Naive thymus-derived CD8-positive, alpha-beta T cell (primary cell): ENCODE measurements around the gene ASB3. TPM values are rescaled to one million over a fixed set of nuclear protein-coding genes. Genes with fewer than 3 reads are reported as not detected.
"Not testable (repeated sequence)": the region's sequence is repeated elsewhere in the genome, so short reads cannot be mapped to it uniquely, and the experiment has no call there.

Experiments
- ATAC-seq, 2 donors: fragments of 150-1000 bp; cut with Tn5 transposase in 1 of 2; sonication (Bioruptor Pico), chemical (Tn5 transposase) in 1 of 2; 1 replicate in 1 of 2; 2 replicates in 1 of 2; pipeline ENCODE4 v1.10.0; 2021; ENCODE audit warnings: mild to moderate bottlenecking in 2 of 2, moderate library complexity in 2 of 2
- POLR2A ChIA-PET: fragments of 350-600 bp; sonication (Branson Sonifier 250); formaldehyde crosslinking; loops from one replicate; lab custom pipeline; 2021; ENCODE audit warnings: antibody characterized with exemption; lab: Charles Lee
- DNase-seq, 10 donors: peaks; one replicate each; pipeline versions ENCODE4 v3.0.0 to v3.0.0-alpha.2; 2020 to 2022
- H3K27ac Mint-ChIP-seq, 10 donors: one replicate each; pipeline ENCODE4 v1.8.0; 2020 to 2022; ENCODE audit warnings: mild to moderate bottlenecking in 10 of 10, mixed read lengths in 10 of 10, moderate library complexity in 4 of 10, inconsistent platforms in 1 of 10
- H3K27me3 Mint-ChIP-seq, 5 donors: one replicate each; pipeline ENCODE4 v1.8.0; 2021 to 2022; ENCODE audit warnings: mixed read lengths in 5 of 5
- H3K36me3 Mint-ChIP-seq, 3 donors: one replicate each; pipeline ENCODE4 v1.8.0; 2020 to 2022; ENCODE audit warnings: mixed read lengths in 3 of 3, mild to moderate bottlenecking in 2 of 3, inconsistent platforms in 1 of 3
- H3K4me1 Mint-ChIP-seq, 4 donors: one replicate each; pipeline ENCODE4 v1.8.0; 2021 to 2022; ENCODE audit warnings: mixed read lengths in 4 of 4
- H3K4me3 Mint-ChIP-seq, 10 donors: one replicate each; pipeline ENCODE4 v1.8.0; 2020 to 2022; ENCODE audit warnings: mild to moderate bottlenecking in 10 of 10, mixed read lengths in 10 of 10, moderate library complexity in 6 of 10, inconsistent platforms in 1 of 10
- H3K9me3 Mint-ChIP-seq, 9 donors: one replicate each; pipeline ENCODE4 v1.8.0; 2020 to 2022; ENCODE audit warnings: mixed read lengths in 9 of 9, mild to moderate bottlenecking in 3 of 9, inconsistent platforms in 1 of 9, moderate library complexity in 1 of 9
- polyA plus RNA-seq, 3 donors: library from polyadenylated mRNA; unstranded; fragments of 300-500 nt; fragmentation: Illumina TruSeq; gene quantifications; one replicate each; pipeline ENCODE4 v1.2.3, GENCODE V29; 2021
- total RNA-seq, 8 experiments: library from RNA in 2 of 8; stranded (reverse) in 2 of 8; gene quantifications; one replicate each; pipeline ENCODE4 v1.2.3 and lab custom pipeline; 2021 to 2026

Gene ASB3
- total and polyA plus RNA-seq, 5 experiments from 2014 or later, result 14.9 to 39.8 (median 17.4) TPM

DNA sequence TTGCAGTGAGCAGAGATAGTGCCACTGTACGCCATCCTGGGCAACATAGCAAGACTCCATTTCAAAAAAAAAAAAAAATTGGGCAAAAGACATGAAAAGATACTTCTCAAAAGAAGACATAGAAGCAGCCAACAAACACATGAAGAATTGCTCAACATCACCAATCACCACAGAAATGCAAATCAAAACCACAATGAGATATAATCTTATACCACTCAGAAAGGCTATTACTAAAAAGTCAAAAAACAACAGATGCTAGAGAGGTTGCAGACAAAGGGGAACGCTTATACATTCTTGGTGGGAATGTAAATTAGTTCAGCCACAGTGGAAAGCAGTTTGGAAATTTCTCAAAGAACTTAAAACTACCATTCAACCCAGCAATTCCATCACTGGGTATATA, 62.2 kb downstream of the ASB3 start:
- Mint-ChIP-seq H3K27ac (peak overlapping the region in 2 of 10 donors; percentile 1 to 38), H3K4me1 (peaks cover 11 to 39% (median 19%) of the 10 kb centered on the region in 4 donors), H3K4me3 (no peak overlapping the region), H3K36me3 (peaks cover 16 to 83% (median 44%) of the 10 kb centered on the region in 3 donors), H3K27me3 (no peaks in the 10 kb centered on the region), H3K9me3 (peaks cover 0 to 10% (median 0%) of the 10 kb centered on the region in 9 donors)
- ATAC-seq, result no peak
- no peak for DNase-seq
- POLR2A ChIA-PET, result no interaction called here

- not testable (repeated sequence) for H3K27ac Mint-ChIP-seq, DNase-seq, H3K27me3 Mint-ChIP-seq, H3K4me3 Mint-ChIP-seq, ATAC-seq
- POLR2A ChIA-PET, result interaction anchor here (0.6 kb wide), 1 partner anchor 11 kb away, joined by 3 read pairs; no protein-coding TSS in a partner anchor
- Mint-ChIP-seq H3K4me1 (peaks cover 16 to 61% (median 20%) of the 10 kb centered on the region in 4 donors), H3K36me3 (peaks cover 28 to 87% (median 60%) of the 10 kb centered on the region in 3 donors), H3K9me3 (peaks cover 0 to 16% (median 4%) of the 10 kb centered on the region in 9 donors)
These were observed 65.8 kb downstream of the ASB3 start for GRCh38 chr2:53720944-53721343.

GRCh38 chr2:53715568-53715967, 71.2 kb downstream of the ASB3 start:
- no peak for DNase-seq
- POLR2A ChIA-PET, result no interaction called here
- Mint-ChIP-seq H3K9me3 (peaks cover 0 to 17% (median 4%) of the 10 kb centered on the region in 9 donors), H3K4me1 (peaks cover 0 to 33% (median 5%) of the 10 kb centered on the region in 4 donors), H3K36me3 (peaks cover 24 to 89% (median 63%) of the 10 kb centered on the region in 3 donors), H3K4me3 (no peak overlapping the region), H3K27me3 (no peaks in the 10 kb centered on the region), H3K27ac (no peak overlapping the region)
- ATAC-seq, result no peak

DNA sequence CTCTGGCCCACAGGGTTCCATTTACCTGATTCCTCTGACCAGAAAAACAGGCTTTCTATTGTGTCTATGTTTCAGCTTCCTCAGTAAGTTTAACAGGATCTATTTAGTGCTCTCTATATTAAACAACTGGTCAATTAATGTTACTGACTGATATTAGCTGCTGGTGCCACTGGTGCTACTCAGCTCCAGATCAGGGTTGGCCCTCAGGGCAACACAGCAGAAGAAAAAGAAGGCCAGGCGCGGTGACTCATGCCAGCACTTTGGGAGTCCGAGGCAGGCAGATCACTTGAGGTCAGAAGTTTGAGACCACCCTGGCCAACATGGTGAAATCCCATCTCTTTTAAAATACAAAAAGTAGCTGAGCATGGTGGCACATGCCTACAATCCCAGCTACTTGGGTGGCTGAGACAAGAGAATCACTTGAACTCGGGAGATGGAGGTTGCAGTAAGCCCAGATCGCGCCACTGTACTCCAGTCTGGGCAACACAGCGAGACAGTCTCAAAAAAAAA, 75.4 kb downstream of the ASB3 start:
- Mint-ChIP-seq H3K27me3 (no peaks in the 10 kb centered on the region), H3K4me1 (peaks cover 0 to 5% (median 2%) of the 10 kb centered on the region in 4 donors), H3K36me3 (peaks cover 31 to 91% (median 78%) of the 10 kb centered on the region in 3 donors), H3K27ac (no peak overlapping the region), H3K4me3 (no peak overlapping the region), H3K9me3 (peaks cover 0 to 25% (median 19%) of the 10 kb centered on the region in 9 donors)
- ATAC-seq (no peak), DNase-seq (no peak)
- POLR2A ChIA-PET, result no interaction called here

DNA sequence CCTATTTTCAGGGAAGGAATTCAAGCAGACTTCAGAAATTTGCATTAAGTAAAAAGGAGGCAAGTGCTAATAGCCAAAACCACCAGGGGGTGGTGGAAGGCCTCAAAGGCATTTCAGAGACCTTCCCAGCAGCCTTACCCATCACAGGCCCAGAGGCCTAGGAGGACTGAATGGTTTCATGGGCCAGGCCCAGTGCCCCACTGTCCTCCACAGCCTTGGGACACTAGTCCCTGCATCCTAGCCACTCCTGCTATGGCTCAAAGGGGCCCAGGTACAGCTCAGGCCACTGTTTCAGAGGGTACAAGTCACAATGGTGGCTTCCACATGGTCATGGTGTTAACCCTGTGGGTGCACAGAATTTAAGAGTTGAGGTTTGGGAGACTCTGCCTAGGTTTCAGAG, 77.8 kb downstream of the ASB3 start:
- peaks cover 31 to 82% (median 71%) of the 10 kb centered on the region in 3 donors for H3K36me3 Mint-ChIP-seq
- H3K4me3 Mint-ChIP-seq, result no peak overlapping the region
- peaks cover 0 to 25% (median 19%) of the 10 kb centered on the region in 9 donors for H3K9me3 Mint-ChIP-seq
- H3K27ac Mint-ChIP-seq, result no peak overlapping the region
- POLR2A ChIA-PET, result no interaction called here
- peak in 1 of 10 donors; percentile 56 for DNase-seq
- peaks cover 0 to 5% (median 0%) of the 10 kb centered on the region in 4 donors for H3K4me1 Mint-ChIP-seq
- no peak for ATAC-seq
- H3K27me3 Mint-ChIP-seq, result no peaks in the 10 kb centered on the region

- Mint-ChIP-seq H3K36me3 (peaks cover 15 to 56% (median 50%) of the 10 kb centered on the region in 3 donors), H3K4me1 (peaks cover 0 to 12% (median 5%) of the 10 kb centered on the region in 4 donors), H3K9me3 (peaks cover 0 to 5% (median 0%) of the 10 kb centered on the region in 9 donors), H3K4me3 (no peak overlapping the region), H3K27me3 (no peaks in the 10 kb centered on the region), H3K27ac (no peak overlapping the region)
- ATAC-seq (no peak), DNase-seq (no peak)
- POLR2A ChIA-PET, result no interaction called here
These were observed 85.5 kb downstream of the ASB3 start for GRCh38 chr2:53701221-53701620.

- Mint-ChIP-seq H3K4me3 (no peak overlapping the region), H3K27me3 (no peaks in the 10 kb centered on the region), H3K9me3 (peaks cover 0 to 5% (median 0%) of the 10 kb centered on the region in 9 donors), H3K36me3 (peaks cover 15 to 62% (median 46%) of the 10 kb centered on the region in 3 donors), H3K4me1 (peaks cover 0 to 9% (median 4%) of the 10 kb centered on the region in 4 donors), H3K27ac (no peak overlapping the region)
- DNase-seq (no peak), ATAC-seq (no peak)
- POLR2A ChIA-PET, result no interaction called here
These were observed 89.1 kb downstream of the ASB3 start for GRCh38 chr2:53697686-53698085.

GRCh38 chr2:53697092-53697491, 89.7 kb downstream of the ASB3 start:
- H3K36me3 Mint-ChIP-seq, result peaks cover 15 to 62% (median 47%) of the 10 kb centered on the region in 3 donors
- H3K27me3 Mint-ChIP-seq, result no peaks in the 10 kb centered on the region
- H3K4me1 Mint-ChIP-seq, result peaks cover 0 to 9% (median 4%) of the 10 kb centered on the region in 4 donors
- no peak for ATAC-seq
- H3K4me3 Mint-ChIP-seq, result no peak overlapping the region
- peaks cover 0 to 5% (median 0%) of the 10 kb centered on the region in 9 donors for H3K9me3 Mint-ChIP-seq
- POLR2A ChIA-PET, result no interaction called here
- DNase-seq, result no peak
- no peak overlapping the region for H3K27ac Mint-ChIP-seq

- Mint-ChIP-seq H3K4me3 (no peak overlapping the region), H3K4me1 (peaks cover 0 to 9% (median 4%) of the 10 kb centered on the region in 4 donors), H3K36me3 (peaks cover 24 to 67% (median 58%) of the 10 kb centered on the region in 3 donors), H3K27ac (peak overlapping the region in 1 of 10 donors; percentile 24), H3K9me3 (peaks cover 0 to 5% (median 0%) of the 10 kb centered on the region in 9 donors), H3K27me3 (no peaks in the 10 kb centered on the region)
- DNase-seq, result no peak
- no peak for ATAC-seq
- POLR2A ChIA-PET, result no interaction called here
These were observed 91.2 kb downstream of the ASB3 start for GRCh38 chr2:53695575-53695974.

DNA sequence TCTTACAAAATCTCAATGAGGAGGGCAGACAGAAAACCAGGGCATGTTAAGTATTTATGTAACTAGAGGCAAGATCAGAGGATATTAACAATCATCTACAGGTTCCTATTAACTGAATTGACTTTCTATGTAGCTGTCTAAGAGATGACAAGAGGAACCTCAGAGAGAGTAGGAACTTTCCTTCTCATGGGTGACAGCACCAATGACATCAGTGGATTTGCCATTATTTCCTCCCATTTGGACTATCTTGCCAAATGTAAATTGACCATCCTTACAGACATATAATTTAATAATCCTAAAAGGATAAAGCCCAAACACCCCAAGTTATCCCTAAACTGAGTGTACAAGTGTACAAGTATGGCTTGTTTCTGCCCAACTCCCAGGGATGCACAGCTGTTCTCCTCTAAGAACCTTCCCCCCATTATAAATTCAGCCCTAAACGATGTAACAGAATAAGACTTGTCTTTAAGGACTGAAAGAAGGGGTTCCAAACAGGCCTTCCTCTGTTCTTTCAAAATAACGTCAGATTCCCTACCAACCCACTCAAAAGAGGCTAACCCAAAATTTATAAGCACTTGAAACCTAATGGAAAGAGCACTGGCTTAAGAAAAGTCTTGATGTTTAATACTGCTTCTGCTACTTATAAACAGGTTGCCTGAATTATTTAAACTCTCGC, 92.5 kb downstream of the ASB3 start:
- ATAC-seq (no peak), DNase-seq (no peak)
- POLR2A ChIA-PET, result no interaction called here
- no peak overlapping the region for H3K27ac Mint-ChIP-seq
- H3K27me3 Mint-ChIP-seq, result no peaks in the 10 kb centered on the region
- peaks cover 0 to 9% (median 4%) of the 10 kb centered on the region in 4 donors for H3K4me1 Mint-ChIP-seq
- H3K4me3 Mint-ChIP-seq, result no peak overlapping the region
- peaks cover 0 to 3% (median 0%) of the 10 kb centered on the region in 9 donors for H3K9me3 Mint-ChIP-seq
- H3K36me3 Mint-ChIP-seq, result peaks cover 23 to 63% (median 50%) of the 10 kb centered on the region in 3 donors

GRCh38 chr2:53690876-53691275, 95.9 kb downstream of the ASB3 start:
- peaks cover 13 to 73% (median 51%) of the 10 kb centered on the region in 3 donors for H3K36me3 Mint-ChIP-seq
- DNase-seq (no peak), ATAC-seq (no peak)
- H3K9me3 Mint-ChIP-seq, result no peaks in the 10 kb centered on the region
- no peak overlapping the region for H3K4me3 Mint-ChIP-seq
- no peak overlapping the region for H3K27ac Mint-ChIP-seq
- POLR2A ChIA-PET, result no interaction called here
- H3K27me3 Mint-ChIP-seq, result no peaks in the 10 kb centered on the region
- H3K4me1 Mint-ChIP-seq, result peaks cover 0 to 4% (median 1%) of the 10 kb centered on the region in 4 donors

GRCh38 chr2:53672881-53673522, 113.8 kb downstream of the ASB3 start:
- no peaks in the 10 kb centered on the region for H3K27me3 Mint-ChIP-seq
- POLR2A ChIA-PET, result no interaction called here
- H3K9me3 Mint-ChIP-seq, result peaks cover 0 to 7% (median 3%) of the 10 kb centered on the region in 9 donors
- H3K4me1 Mint-ChIP-seq, result peaks cover 0 to 2% (median 0%) of the 10 kb centered on the region in 4 donors
- no peak for DNase-seq
- peak overlapping the region in 3 of 10 donors; percentile 23 to 65 (median 40) for H3K27ac Mint-ChIP-seq
- peaks cover 14 to 35% (median 28%) of the 10 kb centered on the region in 3 donors for H3K36me3 Mint-ChIP-seq
- H3K4me3 Mint-ChIP-seq, result no peak overlapping the region
- no peak for ATAC-seq
